GM12878 (cell line): Measurements from ENCODE around the gene NUBP1. TPM values are rescaled to one million over a fixed set of nuclear protein-coding genes. Genes with fewer than 3 reads are reported as not detected.

Source experiments
- ATAC-seq: fragments of 200-7000 bp; cut with Tn5 transposase; 3 replicates; pipeline ENCODE4 v1.9.1; 2020; ENCODE audit warnings: mild to moderate bottlenecking, moderate library complexity
- BruUV-seq: library from RNA; stranded (reverse); fragments of 400-500 nt; replicated peaks from 2 replicates; lab custom pipeline; 2021; lab: Mats Ljungman, UMichigan
- CTCF ChIA-PET: fragments of 300-600 bp; sonication (Branson Sonifier 250); formaldehyde crosslinking; extraction: SDS; loops from one replicate; lab custom pipeline; 2021; ENCODE audit warnings: inconsistent platforms; lab: Yijun Ruan, JAX
- POLR2A ChIA-PET: fragments of 350-600 bp; formaldehyde crosslinking; extraction: SDS; loops from one replicate; lab custom pipeline; 2021; ENCODE audit warnings: inconsistent platforms; lab: Charles Lee
- RAD21 ChIA-PET: fragments of 300-600 bp; sonication (Branson Sonifier 250); formaldehyde crosslinking; loops from one replicate; lab custom pipeline; 2023; ENCODE audit warnings: antibody characterized with exemption; ENCODE audit not compliant: unreplicated experiment; lab: Charles Lee
- SMC1A ChIA-PET: fragments of 300-600 bp; sonication (Branson Sonifier 250); formaldehyde crosslinking; loops from one replicate; lab custom pipeline; 2023; ENCODE audit not compliant: unreplicated experiment, uncharacterized antibody; lab: Charles Lee
- DNase-seq: peaks from one replicate; pipeline ENCODE4 v3.0.0-alpha.2; 2011; ENCODE audit warnings: low read depth, low spot score
- FAIRE-seq: peaks from 3 replicates; lab custom pipeline; 2011; peaks lifted over from hg19 to GRCh38; lab: Jason Lieb, UNC
- H2AFZ ChIP-seq: 2 replicates; pipeline ENCODE4 v1.6.0; 2011; ENCODE audit warnings: low read depth, low read length, control low read depth; ENCODE audit not compliant: control insufficient read depth
- H3K27ac ChIP-seq: 2 replicates; pipeline ENCODE4 v1.5.1; 2011; ENCODE audit warnings: control low read depth; ENCODE audit not compliant: control insufficient read depth, insufficient read depth
- H3K27me3 ChIP-seq, 2 experiments: replicated peaks in 1 of 2; 2 replicates each; pipeline versions ENCODE4 v1.6.0 to v1.6.1; 2011; ENCODE audit warnings: low read length in 1 of 2; ENCODE audit not compliant: control insufficient read depth in 2 of 2, insufficient read depth in 2 of 2
- H3K36me3 ChIP-seq, 2 experiments: 2 replicates each; pipeline ENCODE4 v1.5.1; 2011; ENCODE audit warnings: low read length in 1 of 2; ENCODE audit not compliant: control insufficient read depth in 2 of 2, insufficient read depth in 2 of 2
- H3K4me1 ChIP-seq: 2 replicates; pipeline ENCODE4 v1.6.1; 2011; ENCODE audit warnings: mild to moderate bottlenecking, low read length, moderate library complexity, mixed read lengths; ENCODE audit not compliant: control insufficient read depth, insufficient read depth
- H3K4me2 ChIP-seq: 2 replicates; pipeline ENCODE4 v1.6.0; 2011; ENCODE audit warnings: control low read depth; ENCODE audit not compliant: control insufficient read depth, insufficient read depth
- H3K4me3 ChIP-seq: fragments of 200-600 bp; sonication (generic); 2 replicates; pipeline ENCODE4 v1.5.1; 2016
- H3K79me2 ChIP-seq: 2 replicates; pipeline ENCODE4 v1.6.0; 2011; ENCODE audit warnings: low read length; ENCODE audit not compliant: control insufficient read depth, insufficient read depth
- H3K9ac ChIP-seq: 2 replicates; pipeline ENCODE4 v1.8.0; 2011; ENCODE audit warnings: low read length, control low read depth, mixed read lengths; ENCODE audit not compliant: control insufficient read depth, insufficient read depth
- H3K9me3 ChIP-seq: replicated peaks from 3 replicates; pipeline ENCODE4 v1.5.1; 2011; ENCODE audit warnings: mild to moderate bottlenecking, low read length; ENCODE audit not compliant: control insufficient read depth, insufficient read depth
- H4K20me1 ChIP-seq: 2 replicates; pipeline ENCODE4 v1.6.0; 2011; ENCODE audit not compliant: control insufficient read depth, insufficient read depth
- WRNIP1 ChIP-seq: IDR thresholded peaks from 2 replicates; pipeline ENCODE4 v1.6.1; 2011; ENCODE audit warnings: low read depth, low read length, improper control_type of control experiment, borderline replicate concordance
- ZNF24 ChIP-seq: fragments of 450-650 bp; IDR thresholded peaks from 2 replicates; pipeline ENCODE4 v1.6.1; 2017; ENCODE audit warnings: antibody characterized with exemption, mild to moderate bottlenecking
- ZZZ3 ChIP-seq: IDR thresholded peaks from 2 replicates; pipeline ENCODE4 v1.6.1; 2011; ENCODE audit warnings: low read depth; ENCODE audit not compliant: control insufficient read depth, insufficient read length
- WGBS: methylation state at CpG from one replicate; pipeline ENCODE4 v1.1.6; 2016; ENCODE audit warnings: low lambda C conversion rate; ENCODE audit not compliant: insufficient replicate concordance, insufficient coverage; ENCODE audit errors: missing lambda C conversion rate; 5-methylcytosine and 5-hydroxymethylcytosine counted together
- in situ Hi-C: fragments of 300-500 bp; cut with MboI; formaldehyde crosslinking; loops from 9 replicates; pipeline ENCODE4 v1.14.3; 2018; ENCODE audit warnings: mixed read lengths
- intact Hi-C: fragments of 100-400 bp; cut with micrococcal nuclease; formaldehyde crosslinking; loops from one replicate; pipeline ENCODE4 v1.14.2; 2022; ENCODE audit not compliant: unreplicated experiment
- polyA plus RNA-seq, 11 experiments: library from polyadenylated mRNA; depleted of rRNA in 4 of 11; unstranded in 6 of 11; stranded (reverse) in 5 of 11; fragments of >200 nt; fragmentation: Nextera tagmentation in 4 of 11; fragmentation: Illumina TruSeq in 1 of 11; extraction: Ambion mirVana in 4 of 11; extraction: Trizol in 1 of 11; gene quantifications; 1 replicate in 1 of 11; 2 replicates in 10 of 11; pipeline versions ENCODE4 v1.2.1 to v1.2.3, GENCODE V29; 2011 to 2016; ENCODE audit warnings: inconsistent platforms in 2 of 11, missing spikeins in 2 of 11, low read depth in 1 of 11
- small RNA-seq: library from RNA; depleted of rRNA; stranded (forward); fragments of <200 nt; gene quantifications from one replicate; pipeline ENCODE3, GENCODE V24; 2014
- total RNA-seq, 4 experiments: library from RNA; depleted of rRNA in 3 of 4; stranded (reverse); fragments of >200 nt in 3 of 4; fragmentation: Illumina TruSeq in 1 of 4; extraction: Trizol in 1 of 4; gene quantifications; 2 replicates each; pipeline versions ENCODE4 v1.2.1 to v1.2.3, GENCODE V29; 2013 to 2021
- TF ChIP-seq, protein P1 (sequence below): IDR thresholded peaks from 2 replicates; pipeline ENCODE4 v1.6.1; 2012; ENCODE audit warnings: low read depth, low read length, improper control_type of control experiment

NUBP1 gene
- total and polyA plus RNA-seq, 10 of the 15 experiments (the other 5 are each of a cell fraction or from before 2014, with no cell fraction given), result 31.0 to 74.9 (median 58.3) TPM

DNA sequence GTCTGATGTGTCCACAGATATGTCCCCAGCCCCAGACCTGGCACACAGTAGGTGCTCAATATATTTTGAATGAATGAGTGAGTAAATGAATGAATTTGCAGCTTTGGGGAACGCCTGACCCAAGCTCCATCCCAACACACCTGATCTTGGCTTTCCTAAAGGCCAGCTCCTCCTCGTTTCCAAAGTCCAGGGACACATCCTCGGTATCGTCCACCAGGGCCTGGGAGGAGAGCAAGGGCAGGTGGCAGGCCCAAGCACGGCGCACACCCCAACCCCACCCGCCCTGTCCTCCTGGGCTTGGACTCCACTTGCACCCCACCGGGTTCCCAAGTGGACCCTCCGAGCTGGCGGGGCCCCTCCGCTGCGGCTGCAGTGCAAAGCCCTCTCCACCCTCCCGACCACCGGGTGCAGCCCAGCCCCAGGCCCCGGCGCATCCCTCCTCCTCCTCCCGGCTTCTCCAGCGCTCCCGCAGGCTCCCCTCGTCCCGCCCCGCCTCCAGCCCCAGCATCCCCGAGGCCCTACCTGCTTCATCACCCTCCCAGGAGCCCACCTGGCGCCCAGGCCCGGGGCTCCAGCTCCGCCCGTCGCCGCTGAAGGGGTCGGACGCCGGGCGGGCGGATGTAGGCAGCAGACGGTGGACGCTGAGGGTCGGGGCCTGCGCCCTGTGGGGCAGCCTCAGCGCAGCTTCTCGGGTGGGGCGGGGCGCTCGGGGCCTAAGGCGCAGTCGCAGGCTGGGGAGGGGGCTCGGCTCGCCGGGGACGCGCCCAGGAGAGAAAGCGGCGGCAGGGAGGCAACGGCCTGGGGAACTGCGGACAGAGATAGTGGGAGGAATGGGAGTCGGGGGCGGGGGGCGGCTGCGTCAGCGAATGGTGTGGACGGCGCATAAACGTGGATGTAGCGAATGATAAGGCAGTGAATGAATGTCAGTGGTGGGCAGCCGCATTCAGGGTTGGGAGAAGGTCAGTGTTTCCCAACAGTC is 74.6 kb downstream of the NUBP1 start, which contains the start of gene TVP23A:
TVP23A (minus strand) TSS at position 832 of the 979 bp plus-strand sequence; CDS start at position 531, 301 bp downstream.
- FAIRE-seq (no peak), ATAC-seq (no peak), DNase-seq (no peak)
- peak within 1 kb of the TSS; percentile 38; the same call in 1 of the 2 replicates for H3K27ac ChIP-seq
- no peak within 1 kb of the TSS for H3K9ac ChIP-seq
- H3K9me3 ChIP-seq, result no peaks in the 10 kb centered on the region
- SMC1A ChIA-PET, result interaction anchor here (0.6 to 1.6 kb wide), 4 partner anchors 15 to 72 kb away, joined by 3 to 5 read pairs (median 3); no protein-coding TSS in a partner anchor
- H3K4me3 ChIP-seq, result no peak within 1 kb of the TSS
- CTCF ChIA-PET, result no interaction called here
- POLR2A ChIA-PET, result no interaction called here
- no peaks in the 10 kb centered on the region for H4K20me1 ChIP-seq
- no TSS peak for BruUV-seq
- in situ Hi-C loops, result no loop called here
- H2AFZ ChIP-seq, result no peak within 1 kb of the TSS
- no peaks in the 10 kb centered on the region; a peak in 1 of 4 replicates for H3K36me3 ChIP-seq
- H3K4me2 ChIP-seq, result no peak within 1 kb of the TSS
- WGBS, result 69% methylated on average over 35 of the region's 64 CpGs
- H3K79me2 ChIP-seq, result no peaks in the 10 kb centered on the region
- H3K27me3 ChIP-seq, result no peaks in the 10 kb centered on the region
- TF ChIP-seq, protein P1, sequence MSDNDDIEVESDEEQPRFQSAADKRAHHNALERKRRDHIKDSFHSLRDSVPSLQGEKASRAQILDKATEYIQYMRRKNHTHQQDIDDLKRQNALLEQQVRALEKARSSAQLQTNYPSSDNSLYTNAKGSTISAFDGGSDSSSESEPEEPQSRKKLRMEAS, result no peak
- TF ChIP-seq ZNF24 (peak; percentile 69), WRNIP1 (no peak), ZZZ3 (no peak)
- TF ChIP-seq, all 136 proteins: peak for 1
- peaks cover 37% of the 10 kb centered on the region for H3K4me1 ChIP-seq
- RAD21 ChIA-PET, result interaction anchor here (0.6 to 1.1 kb wide), 3 partner anchors 39 to 81 kb away, joined by 3 to 4 read pairs (median 3); no protein-coding TSS in a partner anchor
- intact Hi-C loops, result no loop called here

Small RNA genes lying within 50 kb of the gene (small RNA-seq; reads per million reads assigned to genes)
- gene MTND4LP24 (not detected), gene MTND6P33 (not detected)

Other genes with a start within 250 kb of the NUBP1 start
- 3.2 and 3.4 TPM in 2 replicates for gene EMP2, start 163.2 kb upstream of the NUBP1 start, total RNA-seq (2014; rRNA removed)
- 2.6 and 2.9 TPM in 2 replicates for gene EMP2, start 163.2 kb upstream of the NUBP1 start, total RNA-seq (2014; rRNA removed; fragmentation: Illumina TruSeq; extraction: Trizol)
- 5.7 and 5.8 TPM in 2 replicates for gene EMP2, start 163.2 kb upstream of the NUBP1 start, total RNA-seq (2021)
- gene EMP2, start 163.2 kb upstream of the NUBP1 start, polyA plus RNA-seq (2011; rRNA removed), result 0.20 and 0.41 TPM in 2 replicates
- 2.9 and 3.6 TPM in 2 replicates for gene EMP2, start 163.2 kb upstream of the NUBP1 start, polyA plus RNA-seq (2014; fragmentation: Illumina TruSeq; extraction: Trizol)
- 1 to 10 TPM; 4.4 to 6.1 TPM for gene EMP2, start 163.2 kb upstream of the NUBP1 start, polyA plus RNA-seq (2014; fragmentation: Nextera tagmentation; extraction: Ambion mirVana)
- 2.9 and 3.1 TPM in 2 replicates for gene EMP2, start 163.2 kb upstream of the NUBP1 start, polyA plus RNA-seq (2014; rRNA removed)
- gene EMP2, start 163.2 kb upstream of the NUBP1 start, polyA plus RNA-seq (2016; fragmentation: Nextera tagmentation; extraction: Ambion mirVana), result 10 to 100 TPM in 1 of 2 experiments, 1 to 10 TPM in 1; 8.9 to 10.4 TPM
- gene TEKT5, start 48.9 kb upstream of the NUBP1 start, total RNA-seq (2014; rRNA removed), result 0.22 and 1.1 TPM in 2 replicates
- gene TEKT5, start 48.9 kb upstream of the NUBP1 start, total RNA-seq (2014; rRNA removed; fragmentation: Illumina TruSeq; extraction: Trizol), result 0.18 and 0.40 TPM in 2 replicates
- gene TEKT5, start 48.9 kb upstream of the NUBP1 start, total RNA-seq (2021), result 0.80 and 2.2 TPM in 2 replicates
- gene TEKT5, start 48.9 kb upstream of the NUBP1 start, polyA plus RNA-seq (2011; rRNA removed), result 0.66 and 0.68 TPM in 2 replicates
- 0.19 and 0.93 TPM in 2 replicates for gene TEKT5, start 48.9 kb upstream of the NUBP1 start, polyA plus RNA-seq (2014; fragmentation: Illumina TruSeq; extraction: Trizol)
- gene TEKT5, start 48.9 kb upstream of the NUBP1 start, polyA plus RNA-seq (2014; fragmentation: Nextera tagmentation; extraction: Ambion mirVana), result under 1 TPM; 0.47 to 0.64 TPM
- 1.1 and 1.8 TPM in 2 replicates for gene TEKT5, start 48.9 kb upstream of the NUBP1 start, polyA plus RNA-seq (2014; rRNA removed)
- under 1 TPM in 1 of 2 experiments, not detected in 1; 0.79 TPM for gene TEKT5, start 48.9 kb upstream of the NUBP1 start, polyA plus RNA-seq (2016; fragmentation: Nextera tagmentation; extraction: Ambion mirVana)
- gene TVP23A, start 75.0 kb downstream of the NUBP1 start, total RNA-seq (2014; rRNA removed), result 1.1 and 1.9 TPM in 2 replicates
- 1.5 and 1.7 TPM in 2 replicates for gene TVP23A, start 75.0 kb downstream of the NUBP1 start, total RNA-seq (2014; rRNA removed; fragmentation: Illumina TruSeq; extraction: Trizol)
- gene TVP23A, start 75.0 kb downstream of the NUBP1 start, total RNA-seq (2021), result 1.6 and 1.7 TPM in 2 replicates
- 2.6 and 2.8 TPM in 2 replicates for gene TVP23A, start 75.0 kb downstream of the NUBP1 start, polyA plus RNA-seq (2011; rRNA removed)
- gene TVP23A, start 75.0 kb downstream of the NUBP1 start, polyA plus RNA-seq (2014; fragmentation: Illumina TruSeq; extraction: Trizol), result 1.9 and 2.8 TPM in 2 replicates
- 1 to 10 TPM; 4.6 to 6.4 TPM for gene TVP23A, start 75.0 kb downstream of the NUBP1 start, polyA plus RNA-seq (2014; fragmentation: Nextera tagmentation; extraction: Ambion mirVana)
- 1.4 and 1.8 TPM in 2 replicates for gene TVP23A, start 75.0 kb downstream of the NUBP1 start, polyA plus RNA-seq (2014; rRNA removed)
- gene TVP23A, start 75.0 kb downstream of the NUBP1 start, polyA plus RNA-seq (2016; fragmentation: Nextera tagmentation; extraction: Ambion mirVana), result 1 to 10 TPM; 3.4 to 3.6 TPM
- gene CIITA, start 133.4 kb downstream of the NUBP1 start, total RNA-seq (2014; rRNA removed), result 49.6 and 51.4 TPM in 2 replicates
- gene CIITA, start 133.4 kb downstream of the NUBP1 start, total RNA-seq (2014; rRNA removed; fragmentation: Illumina TruSeq; extraction: Trizol), result 31.0 and 37.4 TPM in 2 replicates
- 84.6 and 95.8 TPM in 2 replicates for gene CIITA, start 133.4 kb downstream of the NUBP1 start, total RNA-seq (2021)
- gene CIITA, start 133.4 kb downstream of the NUBP1 start, polyA plus RNA-seq (2011; rRNA removed), result 139 and 145 TPM in 2 replicates
- 35.7 and 51.1 TPM in 2 replicates for gene CIITA, start 133.4 kb downstream of the NUBP1 start, polyA plus RNA-seq (2014; fragmentation: Illumina TruSeq; extraction: Trizol)
- gene CIITA, start 133.4 kb downstream of the NUBP1 start, polyA plus RNA-seq (2014; fragmentation: Nextera tagmentation; extraction: Ambion mirVana), result 10 to 100 TPM; 11.5 to 12.5 TPM
- gene CIITA, start 133.4 kb downstream of the NUBP1 start, polyA plus RNA-seq (2014; rRNA removed), result 74.5 and 82.5 TPM in 2 replicates
- 10 to 100 TPM; 45.3 to 48.2 TPM for gene CIITA, start 133.4 kb downstream of the NUBP1 start, polyA plus RNA-seq (2016; fragmentation: Nextera tagmentation; extraction: Ambion mirVana)
- 26.3 and 28.6 TPM in 2 replicates for gene DEXI, start 198.6 kb downstream of the NUBP1 start, total RNA-seq (2014; rRNA removed)
- 17.0 and 17.3 TPM in 2 replicates for gene DEXI, start 198.6 kb downstream of the NUBP1 start, total RNA-seq (2014; rRNA removed; fragmentation: Illumina TruSeq; extraction: Trizol)
- 22.7 and 24.2 TPM in 2 replicates for gene DEXI, start 198.6 kb downstream of the NUBP1 start, total RNA-seq (2021)
- 11.4 and 15.2 TPM in 2 replicates for gene DEXI, start 198.6 kb downstream of the NUBP1 start, polyA plus RNA-seq (2011; rRNA removed)
- 17.8 and 21.7 TPM in 2 replicates for gene DEXI, start 198.6 kb downstream of the NUBP1 start, polyA plus RNA-seq (2014; fragmentation: Illumina TruSeq; extraction: Trizol)
- gene DEXI, start 198.6 kb downstream of the NUBP1 start, polyA plus RNA-seq (2014; fragmentation: Nextera tagmentation; extraction: Ambion mirVana), result 1 to 10 TPM; 1.4 to 4.3 TPM
- 22.9 and 25.7 TPM in 2 replicates for gene DEXI, start 198.6 kb downstream of the NUBP1 start, polyA plus RNA-seq (2014; rRNA removed)
- 10 to 100 TPM; 14.0 to 19.8 TPM for gene DEXI, start 198.6 kb downstream of the NUBP1 start, polyA plus RNA-seq (2016; fragmentation: Nextera tagmentation; extraction: Ambion mirVana)
- 17.1 and 17.6 TPM in 2 replicates for gene CLEC16A, start 200.7 kb downstream of the NUBP1 start, total RNA-seq (2014; rRNA removed)
- gene CLEC16A, start 200.7 kb downstream of the NUBP1 start, total RNA-seq (2014; rRNA removed; fragmentation: Illumina TruSeq; extraction: Trizol), result 14.1 and 14.6 TPM in 2 replicates
- gene CLEC16A, start 200.7 kb downstream of the NUBP1 start, total RNA-seq (2021), result 28.7 and 30.0 TPM in 2 replicates
- gene CLEC16A, start 200.7 kb downstream of the NUBP1 start, polyA plus RNA-seq (2011; rRNA removed), result 16.4 and 20.2 TPM in 2 replicates
- 19.3 and 20.5 TPM in 2 replicates for gene CLEC16A, start 200.7 kb downstream of the NUBP1 start, polyA plus RNA-seq (2014; fragmentation: Illumina TruSeq; extraction: Trizol)
- gene CLEC16A, start 200.7 kb downstream of the NUBP1 start, polyA plus RNA-seq (2014; fragmentation: Nextera tagmentation; extraction: Ambion mirVana), result 1 to 10 TPM; 1.5 to 3.1 TPM
- gene CLEC16A, start 200.7 kb downstream of the NUBP1 start, polyA plus RNA-seq (2014; rRNA removed), result 18.1 and 18.7 TPM in 2 replicates
- 10 to 100 TPM; 27.1 to 28.8 TPM for gene CLEC16A, start 200.7 kb downstream of the NUBP1 start, polyA plus RNA-seq (2016; fragmentation: Nextera tagmentation; extraction: Ambion mirVana)